ENCODE measurements around the gene WWTR1.

- TF ChIP-seq CTCF (IDR thresholded peaks at IDR 0.05), result no peak
- TF ChIP-seq POLR2A (IDR thresholded peaks at IDR 0.05), result no peak
These were observed 13.9 kb downstream of the WWTR1 start for GRCh38 chr3:149643963-149644362.

All from right lobe of liver (tissue), 4 donors.